GM20431 (cell line): Measurements from ENCODE around the gene FCGR3B.
"Not testable (repeated sequence)": the region's sequence is repeated elsewhere in the genome, so short reads cannot be mapped to it uniquely, and the experiment has no call there.

Experiments
- in situ Hi-C: fragments of 300-500 bp; cut with MseI, MboI; formaldehyde crosslinking; loops from one replicate; pipeline ENCODE4 v1.15.0; 2020; ENCODE audit warnings: low sequenced_read_pairs; ENCODE audit not compliant: unreplicated experiment

The FCGR3B gene

GRCh38 chr1:161642697-161643096, 11.7 kb upstream of the FCGR3B start:
- in situ Hi-C loops = loop anchor here (25.0 kb wide), 1 partner anchor 95 kb away; the partner anchor contains the start of gene DUSP12

GRCh38 chr1:161639203-161639602, 8.2 kb upstream of the FCGR3B start:
- in situ Hi-C loops = loop anchor here (25.0 kb wide), 1 partner anchor 98 kb away; the partner anchor contains the start of gene DUSP12

GRCh38 chr1:161638251-161638993, 7.4 kb upstream of the FCGR3B start:
- in situ Hi-C loops = loop anchor here (25.0 kb wide), 1 partner anchor 99 kb away; the partner anchor contains the start of gene DUSP12

GRCh38 chr1:161636976-161637375, 6.0 kb upstream of the FCGR3B start:
- in situ Hi-C loops = loop anchor here (25.0 kb wide), 1 partner anchor 100 kb away; the partner anchor contains the start of gene DUSP12

- in situ Hi-C loops = loop anchor here (25.0 kb wide), 1 partner anchor 101 kb away; the partner anchor contains the start of gene DUSP12
Observed at GRCh38 chr1:161636189-161636782, 5.3 kb upstream of the FCGR3B start.

- in situ Hi-C loops = loop anchor here (25.0 kb wide), 1 partner anchor 102 kb away; the partner anchor contains the start of gene DUSP12
Observed at GRCh38 chr1:161634993-161635392, 4.0 kb upstream of the FCGR3B start.

- in situ Hi-C loops = loop anchor here (25.0 kb wide), 1 partner anchor 107 kb away; the partner anchor contains the start of gene DUSP12
Observed at GRCh38 chr1:161630128-161630742, 741 bp downstream of the FCGR3B start.

- in situ Hi-C loops = loop anchor here (25.0 kb wide), 1 partner anchor 111 kb away; the partner anchor contains the start of gene DUSP12
Observed at GRCh38 chr1:161626445-161627146, 4.4 kb downstream of the FCGR3B start.

- in situ Hi-C loops = loop anchor here (25.0 kb wide), 1 partner anchor 113 kb away; the partner anchor contains the start of gene DUSP12
Observed at GRCh38 chr1:161624605-161625004, 6.4 kb downstream of the FCGR3B start.

- in situ Hi-C loops = not testable (repeated sequence)
Observed at GRCh38 chr1:161623401-161624051, 7.5 kb downstream of the FCGR3B start.

GRCh38 chr1:161622054-161622453, 8.9 kb downstream of the FCGR3B start:
- in situ Hi-C loops = not testable (repeated sequence)

- in situ Hi-C loops = not testable (repeated sequence)
Observed at GRCh38 chr1:161621181-161622000, 9.6 kb downstream of the FCGR3B start.

GRCh38 chr1:161620399-161620798, 10.6 kb downstream of the FCGR3B start:
- in situ Hi-C loops = not testable (repeated sequence)

- in situ Hi-C loops = not testable (repeated sequence)
Observed at GRCh38 chr1:161618517-161618916, 12.5 kb downstream of the FCGR3B start.

GRCh38 chr1:161616417-161616816, 14.6 kb downstream of the FCGR3B start:
- in situ Hi-C loops = not testable (repeated sequence)

- in situ Hi-C loops = not testable (repeated sequence)
Observed at GRCh38 chr1:161613142-161613514, 17.8 kb downstream of the FCGR3B start.

- in situ Hi-C loops = not testable (repeated sequence)
Observed at GRCh38 chr1:161612322-161613141, 18.4 kb downstream of the FCGR3B start.

- in situ Hi-C loops = not testable (repeated sequence)
Observed at GRCh38 chr1:161611866-161612321, 19.1 kb downstream of the FCGR3B start.
